Measurements from ENCODE around the gene ZNF695.

- TF ChIP-seq CTCF (IDR thresholded peaks at IDR 0.05) (no peak), POLR2A (IDR thresholded peaks at IDR 0.05) (no peak)
These were observed 35.5 kb upstream of the ZNF695 start for GRCh38 chr1:247043406-247043805.
